RWPE2 (cell line): ENCODE measurements around the gene GNAL.

ENCODE experiments used
- ATAC-seq: fragments of 200-7000 bp; cut with Tn5 transposase; 3 replicates; pipeline ENCODE4 v1.9.1; 2021; ENCODE audit warnings: low read depth
- DNase-seq: peaks from one replicate; pipeline ENCODE4 v3.0.0-alpha.2; 2020; ENCODE audit warnings: low spot score
- H3K27ac ChIP-seq: fragments of 450-650 bp; 2 replicates; pipeline ENCODE4 v1.5.1; 2017; ENCODE audit warnings: mild to moderate bottlenecking; ENCODE audit not compliant: poor library complexity, severe bottlenecking
- H3K27me3 ChIP-seq: fragments of 250-450 bp; sonication (Bioruptor Pico); 2 replicates; pipeline ENCODE4 v1.5.1; 2021; ENCODE audit warnings: mild to moderate bottlenecking, moderate library complexity; ENCODE audit not compliant: insufficient read depth, poor library complexity, severe bottlenecking
- H3K36me3 ChIP-seq: fragments of 250-450 bp; sonication (Bioruptor Pico); 2 replicates; pipeline ENCODE4 v1.5.1; 2020; ENCODE audit warnings: low read depth, mild to moderate bottlenecking, moderate library complexity
- H3K4me1 ChIP-seq: fragments of 250-450 bp; sonication (Bioruptor Pico); 2 replicates; pipeline ENCODE4 v1.5.1; 2021; ENCODE audit warnings: mild to moderate bottlenecking, moderate library complexity; ENCODE audit not compliant: insufficient read depth, poor library complexity, severe bottlenecking
- H3K4me3 ChIP-seq: fragments of 250-450 bp; sonication (Bioruptor Pico); 2 replicates; pipeline ENCODE4 v1.5.1; 2021; ENCODE audit warnings: mild to moderate bottlenecking, moderate library complexity; ENCODE audit not compliant: severe bottlenecking
- H3K9me3 ChIP-seq: fragments of 250-450 bp; sonication (Bioruptor Pico); 2 replicates; pipeline ENCODE4 v1.5.1; 2021; ENCODE audit warnings: mild to moderate bottlenecking, moderate library complexity; ENCODE audit not compliant: severe bottlenecking
- TF ChIP-seq, protein P1 (sequence below): fragments of 450-650 bp; IDR thresholded peaks from one replicate; pipeline ENCODE4 v1.5.1; 2017; ENCODE audit warnings: mild to moderate bottlenecking, moderate library complexity; ENCODE audit not compliant: poor library complexity, severe bottlenecking

Gene GNAL

DNA sequence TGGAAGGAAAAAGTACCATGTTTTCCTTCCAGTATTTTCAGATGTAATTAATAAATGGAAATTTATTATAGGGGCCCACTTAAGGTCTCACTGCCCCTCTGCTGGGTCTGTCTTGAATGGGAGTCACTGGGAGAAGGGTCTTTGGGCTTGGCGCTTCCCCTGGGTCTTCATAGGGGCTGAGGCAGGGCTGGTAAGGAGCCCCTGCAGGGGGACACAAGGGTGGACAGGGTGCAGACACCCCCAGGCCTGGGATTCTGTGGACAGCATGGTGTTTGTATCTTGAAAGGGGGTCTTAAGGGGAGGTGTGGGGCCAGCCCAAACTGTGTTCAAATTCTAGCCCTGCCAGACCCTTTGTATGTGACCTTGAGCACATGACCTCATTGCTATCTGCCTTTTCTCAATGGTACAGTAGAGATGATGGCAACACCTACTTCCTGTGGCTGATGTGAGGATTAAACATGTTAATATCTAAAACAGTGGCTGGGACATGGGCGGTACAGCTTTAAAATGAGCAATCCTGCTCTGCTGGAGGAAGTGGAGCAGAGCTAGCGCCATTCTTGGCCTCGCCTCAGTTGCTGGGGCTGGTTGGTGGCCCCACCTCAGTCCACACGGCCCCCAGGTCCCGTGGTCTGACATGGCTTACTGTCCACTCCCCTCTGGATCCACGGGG lies 71.6 kb downstream of the GNAL start:
- no peak for DNase-seq
- Histone ChIP-seq H3K27me3 (no peaks in the 10 kb centered on the region), H3K9me3 (no peaks in the 10 kb centered on the region), H3K4me1 (no peaks in the 10 kb centered on the region), H3K36me3 (no peaks in the 10 kb centered on the region), H3K27ac (no peak overlapping the region), H3K4me3 (no peak overlapping the region)
- TF ChIP-seq, protein P1, sequence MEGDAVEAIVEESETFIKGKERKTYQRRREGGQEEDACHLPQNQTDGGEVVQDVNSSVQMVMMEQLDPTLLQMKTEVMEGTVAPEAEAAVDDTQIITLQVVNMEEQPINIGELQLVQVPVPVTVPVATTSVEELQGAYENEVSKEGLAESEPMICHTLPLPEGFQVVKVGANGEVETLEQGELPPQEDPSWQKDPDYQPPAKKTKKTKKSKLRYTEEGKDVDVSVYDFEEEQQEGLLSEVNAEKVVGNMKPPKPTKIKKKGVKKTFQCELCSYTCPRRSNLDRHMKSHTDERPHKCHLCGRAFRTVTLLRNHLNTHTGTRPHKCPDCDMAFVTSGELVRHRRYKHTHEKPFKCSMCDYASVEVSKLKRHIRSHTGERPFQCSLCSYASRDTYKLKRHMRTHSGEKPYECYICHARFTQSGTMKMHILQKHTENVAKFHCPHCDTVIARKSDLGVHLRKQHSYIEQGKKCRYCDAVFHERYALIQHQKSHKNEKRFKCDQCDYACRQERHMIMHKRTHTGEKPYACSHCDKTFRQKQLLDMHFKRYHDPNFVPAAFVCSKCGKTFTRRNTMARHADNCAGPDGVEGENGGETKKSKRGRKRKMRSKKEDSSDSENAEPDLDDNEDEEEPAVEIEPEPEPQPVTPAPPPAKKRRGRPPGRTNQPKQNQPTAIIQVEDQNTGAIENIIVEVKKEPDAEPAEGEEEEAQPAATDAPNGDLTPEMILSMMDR = no peak
- ATAC-seq = no peak

DNA sequence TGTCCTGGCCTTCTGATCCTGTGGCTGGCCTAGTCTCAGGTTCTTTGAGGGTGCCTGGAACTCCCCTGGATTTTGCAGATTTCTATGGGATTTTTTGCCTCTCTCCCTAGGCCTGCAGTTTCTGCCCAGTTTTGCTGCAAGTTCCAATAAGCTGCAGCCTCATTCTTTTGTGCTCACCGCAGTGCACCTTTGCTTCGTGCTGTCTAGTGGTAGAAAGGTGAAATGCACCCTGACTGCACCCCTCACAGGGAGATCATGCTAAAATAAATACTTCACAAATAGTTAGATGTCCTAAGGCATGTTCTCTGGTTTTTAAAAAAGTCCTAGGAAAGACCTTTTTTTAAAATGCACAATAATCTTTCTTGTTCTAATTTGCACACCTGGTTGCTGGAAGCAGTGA lies 72.5 kb downstream of the GNAL start:
- TF ChIP-seq, protein P1 = peak; percentile 14
- H3K4me1 ChIP-seq = no peaks in the 10 kb centered on the region
- no peaks in the 10 kb centered on the region for H3K27me3 ChIP-seq
- no peaks in the 10 kb centered on the region for H3K36me3 ChIP-seq
- ATAC-seq (no peak), DNase-seq (no peak)
- H3K9me3 ChIP-seq = no peaks in the 10 kb centered on the region
- no peak overlapping the region for H3K4me3 ChIP-seq
- no peak overlapping the region for H3K27ac ChIP-seq

DNA sequence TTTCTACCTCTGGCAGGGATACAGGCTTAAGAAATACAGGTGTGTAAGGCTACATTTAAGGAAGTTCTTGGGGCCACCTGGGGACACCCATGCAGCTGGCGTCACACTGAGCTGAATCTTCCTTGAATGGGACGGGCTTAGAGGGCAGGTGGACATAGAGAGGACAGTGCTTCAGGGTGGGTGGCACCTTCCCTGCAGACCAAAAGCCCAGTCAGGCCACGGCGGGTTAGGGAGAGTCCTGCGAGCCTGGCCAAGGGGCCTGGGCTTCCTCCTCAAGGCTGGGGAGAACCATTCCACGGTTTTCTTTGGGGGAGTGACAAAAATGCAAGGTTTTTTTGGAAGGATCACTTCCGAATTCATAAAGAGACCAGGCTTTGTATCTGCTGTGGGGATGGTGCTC lies 73.4 kb downstream of the GNAL start:
- no peaks in the 10 kb centered on the region for H3K36me3 ChIP-seq
- no peaks in the 10 kb centered on the region for H3K9me3 ChIP-seq
- H3K27ac ChIP-seq = no peak overlapping the region
- H3K4me1 ChIP-seq = no peaks in the 10 kb centered on the region
- TF ChIP-seq, protein P1 = no peak
- DNase-seq = no peak
- H3K4me3 ChIP-seq = no peak overlapping the region
- no peak for ATAC-seq
- no peaks in the 10 kb centered on the region for H3K27me3 ChIP-seq

DNA sequence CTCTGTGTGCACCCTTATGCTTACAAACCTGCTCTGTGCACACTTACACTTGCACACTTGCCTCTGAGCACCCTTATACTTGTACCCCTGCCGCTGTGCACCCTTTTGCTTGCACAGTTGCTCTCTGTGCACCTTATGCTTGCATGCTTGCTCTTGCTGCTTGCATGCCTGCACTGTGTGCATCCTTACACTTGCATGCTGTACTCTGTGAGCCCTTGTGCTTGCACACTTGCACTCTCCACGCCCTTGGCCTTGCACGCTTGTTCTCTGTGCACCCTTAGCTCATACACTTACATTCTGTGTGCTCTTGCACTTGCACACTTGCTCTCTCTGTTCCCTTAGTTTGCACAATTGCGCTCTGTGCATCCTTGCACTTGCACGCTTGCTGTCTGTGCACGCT lies 78.3 kb downstream of the GNAL start:
- Histone ChIP-seq H3K4me3 (no peak overlapping the region), H3K27ac (no peak overlapping the region), H3K9me3 (no peaks in the 10 kb centered on the region), H3K36me3 (no peaks in the 10 kb centered on the region), H3K27me3 (no peaks in the 10 kb centered on the region), H3K4me1 (peaks cover 6% of the 10 kb centered on the region)
- TF ChIP-seq, protein P1 = no peak
- no peak for ATAC-seq
- no peak for DNase-seq

DNA sequence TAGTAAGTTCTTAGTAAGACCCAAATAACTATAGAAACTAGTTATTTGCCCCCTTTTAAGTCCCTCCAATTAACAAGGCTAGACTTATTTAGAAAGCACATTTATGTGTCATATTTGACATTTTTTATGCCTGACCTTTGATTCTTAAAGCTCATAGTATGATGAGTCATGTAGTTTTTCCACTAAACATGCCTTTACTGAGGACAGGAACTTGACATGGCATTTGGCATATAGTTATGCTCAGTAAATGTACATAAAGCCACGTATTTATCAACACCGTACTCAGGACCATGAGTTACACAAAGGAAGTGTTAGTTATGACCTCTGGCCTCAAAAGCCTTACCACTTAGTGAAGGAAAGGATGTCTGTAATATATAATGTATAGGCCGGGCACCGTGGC lies 78.9 kb downstream of the GNAL start:
- no peak for DNase-seq
- peak; percentile 92 for ATAC-seq
- Histone ChIP-seq H3K4me3 (no peak overlapping the region), H3K36me3 (no peaks in the 10 kb centered on the region), H3K27ac (no peak overlapping the region), H3K4me1 (peaks cover 6% of the 10 kb centered on the region), H3K9me3 (no peaks in the 10 kb centered on the region), H3K27me3 (no peaks in the 10 kb centered on the region)
- TF ChIP-seq, protein P1 = no peak
